H9 (cell line): ENCODE results near the gene WRAP73. TPM values are rescaled to one million over a fixed set of nuclear protein-coding genes. Genes with fewer than 3 reads are reported as not detected.

Experiments
- DNase-seq: peaks from one replicate; pipeline ENCODE4 v3.0.0-alpha.2; 2017
- H2AFZ ChIP-seq: one replicate; pipeline ENCODE4 v1.6.1; 2013; ENCODE audit warnings: mild to moderate bottlenecking, low read length, control low read depth, moderate library complexity
- H2AK5ac ChIP-seq: 2 replicates; pipeline ENCODE4 v1.6.1; 2013; ENCODE audit warnings: low read length, control low read depth, mixed read lengths; ENCODE audit not compliant: insufficient read length
- H2BK120ac ChIP-seq: one replicate; pipeline ENCODE4 v1.6.1; 2013; ENCODE audit warnings: low read depth, mild to moderate bottlenecking, low read length, control low read depth, inconsistent platforms; ENCODE audit not compliant: poor library complexity, severe bottlenecking
- H2BK12ac ChIP-seq: 2 replicates; pipeline ENCODE4 v1.6.1; 2013; ENCODE audit warnings: low read length, control low read depth, mixed read lengths, low read depth; ENCODE audit not compliant: insufficient read length
- H2BK15ac ChIP-seq: 2 replicates; pipeline ENCODE4 v1.6.1; 2013; ENCODE audit warnings: low read depth, low read length, control low read depth
- H2BK20ac ChIP-seq: one replicate; pipeline ENCODE4 v1.6.1; 2013; ENCODE audit warnings: low read depth, mild to moderate bottlenecking, low read length, control low read depth, inconsistent platforms; ENCODE audit not compliant: poor library complexity, severe bottlenecking
- H2BK5ac ChIP-seq: 2 replicates; pipeline ENCODE4 v1.6.1; 2013; ENCODE audit warnings: low read length, control low read depth, mixed read lengths; ENCODE audit not compliant: insufficient read length
- H3K14ac ChIP-seq: 2 replicates; pipeline ENCODE4 v1.6.1; 2013; ENCODE audit warnings: low read length, control low read depth; ENCODE audit not compliant: insufficient read depth
- H3K18ac ChIP-seq: 2 replicates; pipeline ENCODE4 v1.6.1; 2013; ENCODE audit warnings: low read depth, mild to moderate bottlenecking, mixed read lengths, low read length, control low read depth; ENCODE audit not compliant: insufficient read length
- H3K23ac ChIP-seq: 2 replicates; pipeline ENCODE4 v1.6.1; 2013; ENCODE audit warnings: low read length, control low read depth, mixed read lengths, low read depth; ENCODE audit not compliant: insufficient read length
- H3K23me2 ChIP-seq: 2 replicates; pipeline ENCODE4 v1.6.1; 2013; ENCODE audit warnings: low read depth, mild to moderate bottlenecking, mixed read lengths, low read length, control low read depth; ENCODE audit not compliant: insufficient read length, poor library complexity, severe bottlenecking
- H3K27ac ChIP-seq: 2 replicates; pipeline ENCODE4 v1.5.1; 2013; ENCODE audit warnings: low read length, control low read depth, mixed read lengths, low read depth; ENCODE audit not compliant: insufficient read length
- H3K27me3 ChIP-seq: 2 replicates; pipeline ENCODE4 v1.6.1; 2013; ENCODE audit warnings: low read length, control low read depth, inconsistent platforms; ENCODE audit not compliant: insufficient read depth
- H3K4ac ChIP-seq: 2 replicates; pipeline ENCODE4 v1.6.1; 2013; ENCODE audit warnings: low read depth, mild to moderate bottlenecking, control low read depth, inconsistent platforms, low read length, moderate library complexity
- H3K4me1 ChIP-seq: 2 replicates; pipeline ENCODE4 v1.6.1; 2013; ENCODE audit warnings: low read length, control low read depth, inconsistent platforms; ENCODE audit not compliant: insufficient read depth
- H3K4me2 ChIP-seq: 2 replicates; pipeline ENCODE4 v1.6.1; 2013; ENCODE audit warnings: low read length, control low read depth, mixed read lengths; ENCODE audit not compliant: insufficient read length, insufficient read depth
- H3K56ac ChIP-seq: 2 replicates; pipeline ENCODE4 v1.6.1; 2013; ENCODE audit warnings: low read depth, mild to moderate bottlenecking, mixed read lengths, low read length, control low read depth; ENCODE audit not compliant: insufficient read length
- H3K79me1 ChIP-seq: 2 replicates; pipeline ENCODE4 v1.6.1; 2013; ENCODE audit warnings: low read depth, mild to moderate bottlenecking, moderate library complexity, low read length, control low read depth, inconsistent platforms; ENCODE audit not compliant: insufficient read depth, poor library complexity, severe bottlenecking
- H3K79me2 ChIP-seq: 2 replicates; pipeline ENCODE4 v1.6.1; 2013; ENCODE audit warnings: low read length, control low read depth, inconsistent platforms; ENCODE audit not compliant: insufficient read depth
- H3K9ac ChIP-seq: 2 replicates; pipeline ENCODE4 v1.6.1; 2013; ENCODE audit warnings: low read length, control low read depth, mixed read lengths; ENCODE audit not compliant: insufficient read length; ENCODE audit errors: extremely low read depth
- H3K9me3 ChIP-seq: one replicate; pipeline ENCODE4 v1.6.1; 2013; ENCODE audit warnings: low read depth, low read length, inconsistent platforms; ENCODE audit not compliant: control insufficient read depth
- H3T11ph ChIP-seq: one replicate; pipeline ENCODE4 v1.6.1; 2013; ENCODE audit warnings: mild to moderate bottlenecking, low read length, control low read depth, inconsistent platforms
- H4K20me1 ChIP-seq: one replicate; pipeline ENCODE4 v1.6.1; 2013; ENCODE audit not compliant: control insufficient read depth, insufficient read length, insufficient read depth
- H4K5ac ChIP-seq: 2 replicates; pipeline ENCODE4 v1.6.1; 2013; ENCODE audit warnings: low read depth, mild to moderate bottlenecking, mixed read lengths, low read length, control low read depth; ENCODE audit not compliant: insufficient read length
- H4K8ac ChIP-seq: replicated peaks from 2 replicates; pipeline ENCODE4 v1.6.1; 2013; ENCODE audit warnings: low read length, control low read depth, mixed read lengths, low read depth; ENCODE audit not compliant: insufficient read length
- H4K91ac ChIP-seq: 2 replicates; pipeline ENCODE4 v1.6.1; 2013; ENCODE audit warnings: low read depth, mild to moderate bottlenecking, moderate library complexity, mixed read lengths, low read length, control low read depth; ENCODE audit not compliant: insufficient read length
- H3K27ac Mint-ChIP-seq, 3 experiments: 2 replicates in 2 of 3; 3 replicates in 1 of 3; pipeline ENCODE4 v1.8.0; 2020 to 2021; ENCODE audit warnings: mixed read lengths in 3 of 3, mild to moderate bottlenecking in 1 of 3, moderate library complexity in 1 of 3
- H3K27me3 Mint-ChIP-seq: 2 replicates; pipeline ENCODE4 v1.8.0; 2021; ENCODE audit warnings: low read depth, mild to moderate bottlenecking, moderate library complexity, mixed read lengths
- H3K36me3 Mint-ChIP-seq, 3 experiments: 2 replicates in 2 of 3; 3 replicates in 1 of 3; pipeline ENCODE4 v1.8.0; 2020 to 2021; ENCODE audit warnings: low read depth in 3 of 3, mixed read lengths in 3 of 3; ENCODE audit not compliant: insufficient read depth in 1 of 3
- H3K4me1 Mint-ChIP-seq, 2 experiments: 2 replicates each; pipeline ENCODE4 v1.8.0; 2020; ENCODE audit warnings: mixed read lengths in 2 of 2
- H3K4me3 Mint-ChIP-seq, 2 experiments: 2 replicates in 1 of 2; 3 replicates in 1 of 2; pipeline ENCODE4 v1.8.0; 2020 to 2021; ENCODE audit warnings: mild to moderate bottlenecking in 2 of 2, mixed read lengths in 2 of 2, moderate library complexity in 1 of 2
- H3K9me3 Mint-ChIP-seq, 2 experiments: 2 replicates in 1 of 2; 3 replicates in 1 of 2; pipeline ENCODE4 v1.8.0; 2020; ENCODE audit warnings: mild to moderate bottlenecking in 2 of 2, mixed read lengths in 2 of 2, moderate library complexity in 1 of 2
- WGBS: extraction: QIAGEN DNeasy Blood & Tissue Kit; methylation state at CpG from one replicate; pipeline ENCODE4 v1.1.7; 2013; ENCODE audit warnings: missing lambda C conversion rate, low lambda C conversion rate, mixed read lengths; ENCODE audit not compliant: insufficient read length; ENCODE audit errors: extremely low coverage; 5-methylcytosine and 5-hydroxymethylcytosine counted together
- total RNA-seq: library from RNA; stranded (reverse); gene quantifications from 2 replicates; pipeline ENCODE4 v1.2.1, GENCODE V29; 2021
- TF ChIP-seq, protein P1 (sequence below): fragments of 200-600 bp; sonication (generic); conservative IDR thresholded peaks from 3 replicates; pipeline ENCODE4 v1.8.0; 2021; ENCODE audit warnings: antibody characterized with exemption, mild to moderate bottlenecking

WRAP73 gene
- total RNA-seq, 1 experiment from 2014 or later: 28.4 TPM

DNA sequence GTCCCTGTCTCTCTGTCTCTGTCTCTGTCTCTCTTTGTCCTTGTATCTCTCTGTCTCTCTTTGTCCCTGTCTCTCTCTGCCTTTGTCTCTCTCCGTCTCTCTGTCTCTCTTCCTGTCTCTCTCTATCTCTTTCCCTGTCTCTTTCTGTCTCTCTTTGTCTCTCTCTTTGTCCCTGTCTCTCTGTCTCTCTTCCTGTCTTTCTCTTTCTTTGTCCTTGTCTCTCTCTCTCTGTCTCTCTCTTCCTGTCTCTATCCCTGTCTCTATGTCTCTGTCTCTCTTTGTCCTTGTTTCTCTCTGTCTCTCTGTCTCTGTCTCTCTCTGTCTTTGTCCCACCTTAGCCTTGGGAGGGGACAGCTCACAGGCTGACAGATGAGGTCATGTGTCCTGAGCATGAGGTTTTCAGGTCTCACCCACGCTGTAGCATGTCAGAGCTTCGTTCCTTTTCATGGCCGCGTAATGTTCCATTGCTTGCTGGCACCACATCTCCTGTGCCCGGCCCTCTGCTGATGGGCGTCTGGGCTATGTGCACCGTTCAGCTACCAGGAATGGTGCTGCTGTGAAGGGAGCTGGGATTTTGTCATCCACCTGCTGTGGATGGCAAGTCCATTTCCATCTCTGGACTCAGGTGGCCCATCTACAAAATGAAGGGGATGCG is 30.0 kb upstream of the WRAP73 start:
- Mint-ChIP-seq H3K4me1 (peaks cover 17 to 40% of the 10 kb centered on the region in 2 experiments), H3K4me3 (peak overlapping the region in 1 of 2 experiments; percentile 12; a peak in 2 of 5 replicates), H3K36me3 (peaks cover 0 to 17% (median 6%) of the 10 kb centered on the region in 3 experiments; a peak in 4 of 7 replicates), H3K27ac (no peak overlapping the region; a peak in 1 of 7 replicates), H3K27me3 (peaks cover 22% of the 10 kb centered on the region), H3K9me3 (peaks cover 0 to 4% of the 10 kb centered on the region in 2 experiments; a peak in 2 of 5 replicates)
- no peak overlapping the region for H4K5ac ChIP-seq
- no peak overlapping the region for H3K4me2 ChIP-seq
- no peak overlapping the region for H3K14ac ChIP-seq
- no peak overlapping the region for H2BK20ac ChIP-seq
- WGBS: no CpG with 5 or more reads among the region's 9 CpGs
- H3K27me3 ChIP-seq: peaks cover 4% of the 10 kb centered on the region; the same call in 1 of the 2 replicates
- H2AK5ac ChIP-seq: no peak overlapping the region
- H3K79me2 ChIP-seq: no peaks in the 10 kb centered on the region
- no peaks in the 10 kb centered on the region for H3K79me1 ChIP-seq
- H4K20me1 ChIP-seq: no peaks in the 10 kb centered on the region
- H2BK120ac ChIP-seq: no peak overlapping the region
- no peak overlapping the region for H3K18ac ChIP-seq
- no peak overlapping the region for H2BK15ac ChIP-seq
- H3K9ac ChIP-seq: no peak overlapping the region
- H3K9me3 ChIP-seq: no peaks in the 10 kb centered on the region
- H3K56ac ChIP-seq: no peak overlapping the region
- no peak overlapping the region for H3K23ac ChIP-seq
- TF ChIP-seq, protein P1, sequence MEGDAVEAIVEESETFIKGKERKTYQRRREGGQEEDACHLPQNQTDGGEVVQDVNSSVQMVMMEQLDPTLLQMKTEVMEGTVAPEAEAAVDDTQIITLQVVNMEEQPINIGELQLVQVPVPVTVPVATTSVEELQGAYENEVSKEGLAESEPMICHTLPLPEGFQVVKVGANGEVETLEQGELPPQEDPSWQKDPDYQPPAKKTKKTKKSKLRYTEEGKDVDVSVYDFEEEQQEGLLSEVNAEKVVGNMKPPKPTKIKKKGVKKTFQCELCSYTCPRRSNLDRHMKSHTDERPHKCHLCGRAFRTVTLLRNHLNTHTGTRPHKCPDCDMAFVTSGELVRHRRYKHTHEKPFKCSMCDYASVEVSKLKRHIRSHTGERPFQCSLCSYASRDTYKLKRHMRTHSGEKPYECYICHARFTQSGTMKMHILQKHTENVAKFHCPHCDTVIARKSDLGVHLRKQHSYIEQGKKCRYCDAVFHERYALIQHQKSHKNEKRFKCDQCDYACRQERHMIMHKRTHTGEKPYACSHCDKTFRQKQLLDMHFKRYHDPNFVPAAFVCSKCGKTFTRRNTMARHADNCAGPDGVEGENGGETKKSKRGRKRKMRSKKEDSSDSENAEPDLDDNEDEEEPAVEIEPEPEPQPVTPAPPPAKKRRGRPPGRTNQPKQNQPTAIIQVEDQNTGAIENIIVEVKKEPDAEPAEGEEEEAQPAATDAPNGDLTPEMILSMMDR: no peak
- no peak overlapping the region for H4K8ac ChIP-seq
- H3K4me1 ChIP-seq: no peaks in the 10 kb centered on the region
- H2AFZ ChIP-seq: no peak overlapping the region
- H3T11ph ChIP-seq: no peak overlapping the region
- no peak overlapping the region for H2BK5ac ChIP-seq
- no peaks in the 10 kb centered on the region for H3K23me2 ChIP-seq
- no peak overlapping the region for H2BK12ac ChIP-seq
- H4K91ac ChIP-seq: no peak overlapping the region
- no peak for DNase-seq
- H3K4ac ChIP-seq: no peak overlapping the region
- no peak overlapping the region for H3K27ac ChIP-seq
